GM19043 (cell line): ENCODE measurements around the gene ATP10B.

Experiments used
- ATAC-seq: cut with Tn5 transposase; IDR thresholded peaks from one replicate; pipeline ENCODE4 v1.9.1; 2021; ENCODE audit warnings: low read depth; ENCODE audit not compliant: unreplicated experiment

Gene ATP10B

DNA sequence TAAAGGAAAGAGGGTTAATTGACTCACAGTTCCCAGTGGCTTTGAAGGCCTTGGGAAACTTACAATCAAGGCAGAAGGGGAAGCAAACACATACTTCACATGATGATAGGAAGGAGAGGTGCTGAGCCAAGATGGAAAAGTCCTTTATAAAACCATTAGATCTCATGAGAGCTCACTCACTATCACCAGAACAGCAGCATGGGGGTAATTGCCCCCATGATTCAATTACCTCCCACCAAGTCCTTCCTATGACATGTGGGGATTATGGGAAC, 330.7 kb downstream of the ATP10B start:
- ATAC-seq = no peak

DNA sequence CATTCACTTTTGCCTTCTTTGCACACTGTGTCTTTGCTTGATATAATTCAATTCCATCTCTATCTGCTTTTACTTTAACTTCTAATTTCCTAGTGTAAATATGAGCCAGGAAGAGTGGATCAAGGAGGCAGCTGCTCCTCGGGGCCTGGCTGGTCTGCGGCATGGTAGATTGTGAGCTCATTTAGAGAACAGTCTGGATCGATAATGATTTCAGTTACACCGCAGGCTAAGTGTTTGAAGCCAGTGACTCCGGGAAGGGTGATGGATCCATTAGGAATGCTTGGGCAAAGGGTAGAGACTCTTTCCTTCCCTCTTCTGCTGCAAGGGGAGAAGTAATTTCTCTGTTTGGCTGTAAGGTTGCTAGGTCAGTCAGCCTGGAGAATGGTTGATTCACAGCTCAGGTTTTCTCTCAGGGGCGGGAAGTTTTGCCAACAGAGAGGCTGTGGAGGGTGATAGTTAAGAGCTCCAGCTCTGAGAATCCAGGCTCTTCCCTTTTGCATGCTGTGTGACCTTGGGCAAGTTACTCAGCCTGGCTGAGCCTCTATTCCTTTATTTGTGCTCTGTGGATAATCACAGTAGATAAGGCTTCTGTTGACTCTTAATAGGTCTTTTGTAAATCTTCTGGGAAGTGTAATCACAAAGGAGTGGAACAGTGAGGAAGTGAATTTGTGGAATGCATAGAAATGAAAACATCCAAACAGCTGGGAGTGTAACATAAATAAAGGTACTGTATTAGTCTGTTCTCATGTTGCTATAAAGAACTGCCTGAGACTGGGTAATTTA, 331.2 kb downstream of the ATP10B start:
- ATAC-seq = no peak

DNA sequence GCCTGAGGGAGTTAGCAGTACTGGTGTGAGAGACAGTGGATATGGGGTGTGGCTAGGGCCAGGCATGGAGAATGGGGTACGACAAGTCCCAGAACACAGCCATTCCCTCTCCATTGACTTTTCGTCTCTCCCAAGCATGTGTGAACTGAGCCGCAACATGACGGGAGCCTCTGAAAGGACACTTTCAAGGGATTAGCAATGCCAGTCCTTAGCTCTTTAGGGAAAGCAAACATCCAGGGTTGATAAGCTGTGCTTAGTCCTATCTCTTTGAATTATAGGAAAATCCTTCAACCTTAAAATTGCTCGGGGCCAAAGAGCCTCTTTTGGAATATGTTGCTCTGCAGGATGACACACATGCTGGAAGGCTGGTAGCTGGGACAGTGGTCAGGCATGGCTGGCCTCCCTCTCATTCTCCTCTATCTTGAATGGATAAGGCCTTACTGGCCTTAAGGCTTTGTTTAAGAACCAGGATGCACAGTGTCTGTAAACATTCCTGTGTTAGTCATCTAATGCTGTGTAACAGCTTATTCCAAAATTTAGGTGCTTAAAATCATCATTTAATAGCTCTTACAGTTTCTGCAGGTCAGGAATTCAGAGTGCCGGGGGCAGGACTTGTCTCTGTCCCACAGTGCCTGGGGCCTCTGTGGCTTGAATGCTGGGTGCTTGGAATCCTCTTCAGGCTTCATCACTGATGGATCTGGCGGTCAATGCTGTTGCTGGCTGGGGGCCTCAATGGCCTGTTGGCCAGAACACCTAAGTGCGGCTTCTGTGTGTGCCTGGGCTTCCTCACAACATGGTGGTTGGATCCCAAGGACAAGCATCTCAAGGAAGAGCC, 335.1 kb downstream of the ATP10B start:
- no peak for ATAC-seq

GRCh38 chr5:160514866-160515265, 337.1 kb downstream of the ATP10B start:
- ATAC-seq = no peak

DNA sequence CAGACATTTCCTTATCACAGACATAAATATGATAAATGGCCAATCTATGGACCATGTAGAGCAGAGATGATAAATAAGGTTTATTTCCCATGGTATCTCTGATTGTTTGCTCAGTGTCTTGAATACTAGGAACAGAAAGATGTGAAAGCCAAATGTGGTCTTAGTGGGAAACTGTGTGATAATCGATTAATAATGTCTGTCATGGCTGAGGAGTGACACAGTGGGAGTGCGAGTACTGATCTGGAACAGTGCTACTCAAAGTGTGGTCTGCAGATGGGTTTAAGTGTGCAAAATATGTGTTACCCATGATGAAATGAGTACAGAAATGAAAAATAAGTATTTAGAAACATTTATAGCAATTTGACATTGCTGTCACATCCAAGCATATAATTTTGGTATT, 337.8 kb downstream of the ATP10B start:
- ATAC-seq = no peak

- ATAC-seq = no peak
These were observed 338.5 kb downstream of the ATP10B start for GRCh38 chr5:160513485-160513884.
